Lung (tissue), 12 donors: Measurements from ENCODE around the gene ATP6V1F. TPM values are rescaled to one million over a fixed set of nuclear protein-coding genes. Genes with fewer than 3 reads are reported as not detected.

Source experiments
- ATAC-seq: fragments of 200-7000 bp; cut with Tn5 transposase; one replicate; pipeline ENCODE4 v1.9.1; 2020; ENCODE audit warnings: moderate number of reproducible peaks; ENCODE audit not compliant: insufficient read depth, low FRiP score
- DNase-seq, 3 donors: peaks; one replicate each; pipeline ENCODE4 v3.0.0-alpha.2; 2013 to 2017
- H3K27ac ChIP-seq, 2 donors: one replicate each; pipeline ENCODE4 v1.5.1; 2013; ENCODE audit warnings: mild to moderate bottlenecking in 2 of 2, moderate library complexity in 2 of 2, control low read depth in 1 of 2, inconsistent platforms in 1 of 2, low read depth in 1 of 2, low read length in 1 of 2
- H3K27me3 ChIP-seq, 3 donors: one replicate each; pipeline ENCODE4 v1.5.1; 2013; ENCODE audit warnings: low read length in 2 of 3; ENCODE audit not compliant: control insufficient read depth in 3 of 3, insufficient read depth in 3 of 3
- H3K36me3 ChIP-seq, 4 donors: one replicate each; pipeline ENCODE4 v1.5.1; 2013; ENCODE audit warnings: low read length in 4 of 4, mild to moderate bottlenecking in 1 of 4, moderate library complexity in 1 of 4; ENCODE audit not compliant: control insufficient read depth in 4 of 4, insufficient read depth in 4 of 4
- H3K4me1 ChIP-seq, 5 donors: one replicate each; pipeline ENCODE4 v1.5.1; 2013; ENCODE audit warnings: low read length in 5 of 5, mild to moderate bottlenecking in 2 of 5, moderate library complexity in 1 of 5; ENCODE audit not compliant: control insufficient read depth in 5 of 5, insufficient read depth in 5 of 5
- H3K4me3 ChIP-seq: one replicate; pipeline ENCODE4 v1.5.1; 2013; ENCODE audit warnings: mild to moderate bottlenecking, control low read depth, moderate library complexity
- H3K9ac ChIP-seq, 2 donors: one replicate each; pipeline ENCODE4 v1.5.1; 2013; ENCODE audit warnings: low read length in 2 of 2, control low read depth in 1 of 2; ENCODE audit not compliant: insufficient read depth in 1 of 2
- H3K9me3 ChIP-seq, 4 donors: one replicate each; pipeline ENCODE4 v1.5.1; 2013; ENCODE audit warnings: low read length in 3 of 4, mild to moderate bottlenecking in 1 of 4, moderate library complexity in 1 of 4; ENCODE audit not compliant: control insufficient read depth in 4 of 4, insufficient read depth in 3 of 4
- WGBS, 2 donors: extraction: QIAGEN DNeasy Blood & Tissue Kit; methylation state at CpG; one replicate each; pipeline ENCODE4 v1.1.7; 2013; 5-methylcytosine and 5-hydroxymethylcytosine counted together
- polyA plus RNA-seq, 2 donors: library from polyadenylated mRNA; stranded (reverse); fragments of 200-250 nt; gene quantifications; one replicate each; pipeline ENCODE4 v1.2.1, GENCODE V29; 2013
- total RNA-seq, 2 donors: library from RNA; depleted of rRNA in 1 of 2; stranded (reverse); fragments of >200 nt in 1 of 2; gene quantifications; one replicate each; pipeline ENCODE4 v1.2.1, GENCODE V29; 2014 to 2021
- TF ChIP-seq, protein P1 (sequence below): IDR thresholded peaks from 2 replicates; pipeline ENCODE4 v1.5.1; 2012; ENCODE audit warnings: mild to moderate bottlenecking; ENCODE audit errors: control extremely low read depth, extremely low read depth
- donor health status: control.
- donor health status: control.
- donor health status: Bipolar disorder and iron deficiency.
- donor health status: healthy.
- donor health status: DM: yes; HTN: yes; CAD: no.

Gene ATP6V1F
- total and polyA plus RNA-seq, 4 donors: 43.9 to 383 (median 225) TPM

DNA sequence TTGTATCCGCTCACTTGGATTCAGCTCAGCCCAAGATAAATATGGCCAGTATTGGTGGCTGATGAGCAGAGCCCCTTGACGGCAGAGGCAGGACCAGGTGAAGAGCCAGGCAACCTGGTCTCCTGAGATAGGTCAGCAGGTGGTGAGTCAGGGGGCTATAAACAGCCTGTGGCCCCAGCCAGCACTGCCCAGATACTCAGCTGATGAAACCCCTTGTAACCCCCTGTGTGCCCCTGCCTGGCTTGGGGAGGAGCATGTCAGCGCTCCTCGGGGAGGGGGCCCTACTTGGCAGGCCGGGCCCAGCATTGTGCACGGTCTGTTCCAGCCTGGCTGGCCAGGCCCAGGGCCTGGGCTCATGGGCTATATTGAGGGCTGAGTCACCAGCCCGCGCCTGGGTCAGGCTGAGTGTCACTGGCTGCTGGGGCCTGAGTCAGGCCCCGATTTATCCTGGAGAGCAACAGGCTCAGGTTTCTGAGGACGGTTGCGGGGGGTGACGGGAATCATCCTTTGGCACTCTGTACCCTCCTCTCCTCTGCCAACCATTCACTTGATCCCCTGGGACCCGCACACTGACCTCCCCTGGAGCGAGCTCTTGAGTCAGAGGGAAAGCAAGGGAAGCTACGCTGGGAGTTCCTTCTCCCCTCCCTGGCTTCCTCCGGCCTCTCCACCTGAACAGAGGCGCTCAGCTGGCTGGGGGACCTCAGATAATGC is 35.3 kb upstream of the ATP6V1F start:
- 89 to 93% methylated on average over 17 of the region's 17 CpGs for WGBS, 2 donors

DNA sequence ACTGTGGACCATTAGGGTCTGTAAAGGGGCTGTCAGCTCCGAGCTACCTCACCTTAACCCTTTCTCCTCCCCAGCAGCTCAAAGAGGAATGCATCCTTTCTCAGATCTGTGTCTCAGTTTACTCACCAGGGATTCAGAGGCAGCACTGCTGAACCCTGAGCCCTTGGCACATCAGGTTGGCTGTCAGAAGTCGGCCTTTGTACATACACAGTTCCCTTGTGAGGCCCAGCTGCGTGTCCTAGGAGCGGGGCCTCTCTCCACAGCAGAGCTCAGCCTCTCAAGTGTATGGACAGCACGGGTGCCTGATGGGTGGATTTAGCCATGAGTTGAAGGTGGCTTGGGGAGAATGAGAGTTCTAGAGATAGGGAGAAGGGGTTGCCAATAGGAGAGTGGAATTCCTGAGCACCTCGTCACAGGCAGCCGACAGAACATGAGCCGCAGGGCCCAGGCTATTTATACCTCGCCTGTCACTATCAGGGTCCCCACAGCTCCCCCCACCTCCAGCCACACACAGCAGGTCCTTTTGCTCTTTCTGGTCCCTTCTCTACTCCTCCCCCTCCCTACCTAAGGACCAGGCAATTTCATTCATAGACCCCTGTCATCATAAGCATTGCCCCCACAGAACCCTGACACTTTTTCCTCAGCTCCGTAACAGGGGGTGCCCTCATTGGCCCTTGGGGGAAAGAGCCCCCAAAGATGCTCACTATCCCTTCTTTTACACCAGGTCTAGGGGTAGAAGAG is 34.5 kb upstream of the ATP6V1F start:
- Histone ChIP-seq H3K9ac (no peak overlapping the region), H3K27me3 (peaks cover 0 to 5% (median 0%) of the 10 kb centered on the region in 3 donors), H3K4me1 (peaks cover 0 to 29% (median 14%) of the 10 kb centered on the region in 5 donors), H3K4me3 (no peak overlapping the region), H3K27ac (peak overlapping the region in 1 of 2 donors; percentile 93), H3K9me3 (no peaks in the 10 kb centered on the region), H3K36me3 (no peaks in the 10 kb centered on the region)
- DNase-seq (peak; percentile 5 to 50 (median 30)), ATAC-seq (no peak)
- WGBS, 2 donors: 73 to 81% methylated on average over 9 to 10 of the region's 10 CpGs
- TF ChIP-seq, protein P1, sequence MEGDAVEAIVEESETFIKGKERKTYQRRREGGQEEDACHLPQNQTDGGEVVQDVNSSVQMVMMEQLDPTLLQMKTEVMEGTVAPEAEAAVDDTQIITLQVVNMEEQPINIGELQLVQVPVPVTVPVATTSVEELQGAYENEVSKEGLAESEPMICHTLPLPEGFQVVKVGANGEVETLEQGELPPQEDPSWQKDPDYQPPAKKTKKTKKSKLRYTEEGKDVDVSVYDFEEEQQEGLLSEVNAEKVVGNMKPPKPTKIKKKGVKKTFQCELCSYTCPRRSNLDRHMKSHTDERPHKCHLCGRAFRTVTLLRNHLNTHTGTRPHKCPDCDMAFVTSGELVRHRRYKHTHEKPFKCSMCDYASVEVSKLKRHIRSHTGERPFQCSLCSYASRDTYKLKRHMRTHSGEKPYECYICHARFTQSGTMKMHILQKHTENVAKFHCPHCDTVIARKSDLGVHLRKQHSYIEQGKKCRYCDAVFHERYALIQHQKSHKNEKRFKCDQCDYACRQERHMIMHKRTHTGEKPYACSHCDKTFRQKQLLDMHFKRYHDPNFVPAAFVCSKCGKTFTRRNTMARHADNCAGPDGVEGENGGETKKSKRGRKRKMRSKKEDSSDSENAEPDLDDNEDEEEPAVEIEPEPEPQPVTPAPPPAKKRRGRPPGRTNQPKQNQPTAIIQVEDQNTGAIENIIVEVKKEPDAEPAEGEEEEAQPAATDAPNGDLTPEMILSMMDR: no peak

More for the DNA sequence above, 35.3 kb upstream of the ATP6V1F start:
- peaks cover 0 to 5% (median 0%) of the 10 kb centered on the region in 3 donors for H3K27me3 ChIP-seq
- peak overlapping the region in 1 of 2 donors; percentile 93 for H3K27ac ChIP-seq
- TF ChIP-seq, protein P1: no peak
- no peak for DNase-seq
- H3K4me3 ChIP-seq: no peak overlapping the region
- peaks cover 0 to 22% (median 14%) of the 10 kb centered on the region in 5 donors for H3K4me1 ChIP-seq
- no peak for ATAC-seq
- no peaks in the 10 kb centered on the region for H3K36me3 ChIP-seq
- no peaks in the 10 kb centered on the region for H3K9me3 ChIP-seq
- no peak overlapping the region for H3K9ac ChIP-seq

DNA sequence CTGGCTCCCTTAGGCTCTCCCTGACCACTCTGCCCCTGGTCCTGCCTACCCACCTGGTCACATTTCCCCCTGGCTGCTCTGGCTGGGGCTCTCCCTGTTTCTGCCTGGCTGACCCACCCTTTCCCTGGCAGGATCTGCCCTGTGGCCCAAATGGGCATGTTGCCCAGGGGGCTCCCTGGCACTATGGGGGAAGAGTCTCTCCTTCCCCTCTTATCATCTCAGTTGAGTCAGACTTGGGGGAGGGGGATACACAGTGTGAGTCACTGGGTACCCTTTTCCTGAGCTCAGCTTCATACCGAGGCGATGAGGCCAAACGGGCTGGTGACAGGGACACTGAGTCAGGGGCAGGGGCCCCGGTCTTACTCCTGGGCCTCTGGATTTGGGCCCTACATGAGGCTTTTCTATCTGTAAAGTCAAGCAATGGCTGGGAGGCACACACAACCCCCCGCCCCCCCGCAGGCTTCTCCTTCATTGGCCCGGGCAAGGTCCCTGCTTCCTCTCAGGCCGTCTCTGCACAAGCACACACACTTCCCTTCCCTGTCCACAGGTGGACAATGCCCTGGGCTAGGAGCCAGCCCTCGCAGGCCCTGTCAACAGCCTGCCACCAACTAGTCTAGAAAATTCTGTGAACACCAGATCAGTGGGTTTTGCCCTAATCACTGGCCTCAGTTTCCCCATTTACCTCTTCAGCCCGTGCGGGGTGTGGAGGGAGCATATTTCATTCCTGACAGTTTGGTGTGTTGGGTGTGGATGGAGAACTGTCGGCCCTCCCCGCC is 33.1 kb upstream of the ATP6V1F start:
- no peaks in the 10 kb centered on the region for H3K36me3 ChIP-seq
- 23 to 28% methylated on average over 13 of the region's 13 CpGs for WGBS, 2 donors
- H3K27me3 ChIP-seq: peaks cover 0 to 5% (median 0%) of the 10 kb centered on the region in 3 donors
- H3K4me3 ChIP-seq: no peak overlapping the region
- TF ChIP-seq, protein P1: no peak
- ATAC-seq (no peak), DNase-seq (peak in 2 of 3 donors; percentile 38)
- H3K9ac ChIP-seq: peak overlapping the region in 1 of 2 donors; percentile 20
- peak overlapping the region in 1 of 2 donors; percentile 93 for H3K27ac ChIP-seq
- no peaks in the 10 kb centered on the region for H3K9me3 ChIP-seq
- H3K4me1 ChIP-seq: peaks cover 0 to 41% (median 14%) of the 10 kb centered on the region in 5 donors
